Right renal pelvis (tissue), 4 donors: ENCODE measurements around the gene DPH5. TPM values are rescaled to one million over a fixed set of nuclear protein-coding genes. Genes with fewer than 3 reads are reported as not detected.
"Not testable (repeated sequence)": the region's sequence is repeated elsewhere in the genome, so short reads cannot be mapped to it uniquely, and the experiment has no call there.

Experiments
- DNase-seq, 4 donors: peaks; one replicate each; pipeline ENCODE4 v3.0.0-alpha.2; 2013; ENCODE audit warnings: low read depth in 4 of 4, low spot score in 3 of 4, missing footprints in 1 of 4
- polyA plus RNA-seq, 4 donors: library from polyadenylated mRNA; unstranded; fragments of 120-200 nt; gene quantifications; one replicate each; pipeline ENCODE4 v1.2.1, GENCODE V29; 2013; ENCODE audit not compliant: insufficient read length in 4 of 4

Gene DPH5
- polyA plus RNA-seq, 4 donors, result 57.0 to 62.4 (median 60.2) TPM

DNA sequence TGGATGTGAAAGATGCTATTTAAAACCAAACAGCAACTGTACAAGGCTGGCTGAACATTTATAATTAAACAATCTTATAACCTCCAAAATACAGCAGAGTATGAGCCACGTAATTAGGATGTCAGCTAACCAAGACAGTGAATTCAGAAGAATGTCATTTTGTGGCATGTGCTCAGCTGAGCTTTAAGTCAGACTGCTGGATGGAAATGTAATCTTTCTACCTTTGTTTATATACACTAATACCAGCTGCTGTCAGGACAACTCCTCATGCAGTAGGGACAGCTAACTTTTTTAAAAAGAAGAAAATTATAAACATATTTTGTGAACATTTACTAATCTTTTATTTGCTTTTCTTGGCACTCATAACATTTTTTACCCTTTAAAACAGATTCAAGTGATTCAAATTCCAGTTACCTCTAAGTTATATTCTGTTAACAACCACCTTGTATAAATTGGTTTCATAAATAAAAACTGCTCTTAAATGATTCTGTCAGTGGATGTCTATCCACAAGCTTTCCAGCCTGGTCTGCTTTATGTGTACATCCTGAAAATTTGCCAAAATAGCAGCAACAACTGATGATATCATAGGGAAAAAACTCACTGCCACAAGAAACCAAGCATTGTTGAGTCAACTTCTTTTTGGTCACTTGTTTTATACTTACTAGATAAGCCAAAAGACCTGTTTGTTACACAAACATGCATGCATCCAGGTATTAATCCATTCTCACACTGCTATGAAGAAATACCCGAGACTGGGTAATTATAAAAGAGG, 36.1 kb downstream of the DPH5 start:
- no peak for DNase-seq

- DNase-seq, result no peak
Observed at GRCh38 chr1:100988121-100988520, 37.5 kb downstream of the DPH5 start.

DNA sequence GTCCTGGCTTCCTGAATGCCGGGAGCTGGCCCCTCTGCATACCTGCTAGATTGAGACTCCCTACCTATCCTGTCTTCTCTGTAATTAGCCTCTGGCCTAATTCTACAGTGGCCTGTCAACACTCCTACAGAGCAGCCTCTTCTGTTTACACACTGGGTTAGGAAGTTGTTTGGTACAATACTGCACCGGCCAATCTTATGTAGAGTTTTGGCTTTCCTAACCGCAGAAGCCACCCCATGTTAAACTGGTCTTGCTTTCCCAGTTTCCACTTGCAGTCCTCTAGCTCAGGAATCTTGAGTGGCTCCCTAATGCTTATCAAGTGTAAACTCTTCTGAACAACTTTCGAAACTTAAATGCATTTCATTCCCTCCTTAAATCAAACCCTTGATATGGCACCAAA, 42.8 kb downstream of the DPH5 start:
- DNase-seq, result no peak

GRCh38 chr1:100979631-100980030, 46.0 kb downstream of the DPH5 start:
- DNase-seq, result no peak

- DNase-seq, result no peak
Observed at GRCh38 chr1:100976936-100977335, 48.6 kb downstream of the DPH5 start.

GRCh38 chr1:100972185-100972584, 53.4 kb downstream of the DPH5 start:
- no peak for DNase-seq

DNA sequence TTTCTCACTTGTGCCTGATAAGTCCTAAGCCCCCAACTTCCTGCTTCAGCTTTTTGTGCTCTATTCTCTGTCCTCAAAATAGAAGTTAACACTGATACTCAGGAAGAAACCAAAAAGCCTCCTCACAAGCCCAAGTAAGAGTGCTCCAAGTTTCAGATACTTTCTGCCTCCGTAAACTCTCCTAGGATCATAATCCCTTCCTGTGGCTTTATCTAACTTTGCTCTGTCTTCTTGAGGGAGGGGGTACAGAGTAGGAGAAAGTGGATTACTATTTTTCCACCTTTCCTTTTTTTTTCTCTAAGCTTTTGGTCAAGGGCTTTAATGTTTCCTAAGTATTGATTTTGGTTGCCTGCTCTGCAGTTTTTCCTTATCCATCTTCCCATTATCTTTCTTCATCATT, 54.6 kb downstream of the DPH5 start:
- no peak for DNase-seq

DNA sequence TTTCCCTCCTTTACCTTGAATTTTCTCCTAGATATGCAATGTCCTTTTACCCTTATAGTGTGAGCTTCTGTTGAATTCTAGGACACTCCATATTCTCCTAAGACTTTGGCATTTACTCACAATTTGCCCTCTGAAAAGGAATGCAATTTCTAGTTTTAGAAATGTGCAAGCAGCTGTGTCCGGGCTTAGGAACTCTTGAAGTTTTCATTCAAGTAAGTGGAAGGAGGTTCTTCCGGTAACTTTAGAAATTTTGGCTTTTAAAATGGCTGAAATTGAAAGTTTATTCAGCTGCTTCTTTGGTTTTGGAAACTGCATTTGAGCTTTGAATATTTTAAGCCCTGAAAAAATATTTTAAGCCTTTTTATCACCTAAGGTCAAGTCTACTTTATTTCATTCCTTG, 56.3 kb downstream of the DPH5 start:
- no peak for DNase-seq

- no peak for DNase-seq
Observed at GRCh38 chr1:100968621-100969020, 57.0 kb downstream of the DPH5 start.

DNA sequence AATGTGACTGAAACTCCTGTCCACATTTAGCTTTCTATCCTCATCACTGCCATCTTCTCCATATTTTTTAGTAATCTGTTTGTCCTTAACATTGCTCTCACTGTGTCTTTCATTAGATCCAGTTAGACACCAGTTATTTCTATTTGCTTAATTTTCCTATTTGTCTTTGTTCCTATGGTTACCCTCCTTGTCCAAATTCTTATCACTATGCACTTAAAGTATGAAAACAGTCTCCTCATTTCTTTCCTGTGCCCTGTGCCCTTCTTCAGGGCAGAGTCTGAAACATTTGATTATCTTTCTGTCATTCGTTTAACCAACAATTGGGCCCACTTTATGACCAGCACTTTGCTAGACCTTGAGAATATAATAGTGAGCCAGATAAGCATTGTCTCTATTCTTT, 65.5 kb downstream of the DPH5 start:
- no peak for DNase-seq

- no peak for DNase-seq
Observed at GRCh38 chr1:100959502-100960060, 66.0 kb downstream of the DPH5 start.

GRCh38 chr1:100955322-100955721, 70.3 kb downstream of the DPH5 start:
- no peak for DNase-seq

DNA sequence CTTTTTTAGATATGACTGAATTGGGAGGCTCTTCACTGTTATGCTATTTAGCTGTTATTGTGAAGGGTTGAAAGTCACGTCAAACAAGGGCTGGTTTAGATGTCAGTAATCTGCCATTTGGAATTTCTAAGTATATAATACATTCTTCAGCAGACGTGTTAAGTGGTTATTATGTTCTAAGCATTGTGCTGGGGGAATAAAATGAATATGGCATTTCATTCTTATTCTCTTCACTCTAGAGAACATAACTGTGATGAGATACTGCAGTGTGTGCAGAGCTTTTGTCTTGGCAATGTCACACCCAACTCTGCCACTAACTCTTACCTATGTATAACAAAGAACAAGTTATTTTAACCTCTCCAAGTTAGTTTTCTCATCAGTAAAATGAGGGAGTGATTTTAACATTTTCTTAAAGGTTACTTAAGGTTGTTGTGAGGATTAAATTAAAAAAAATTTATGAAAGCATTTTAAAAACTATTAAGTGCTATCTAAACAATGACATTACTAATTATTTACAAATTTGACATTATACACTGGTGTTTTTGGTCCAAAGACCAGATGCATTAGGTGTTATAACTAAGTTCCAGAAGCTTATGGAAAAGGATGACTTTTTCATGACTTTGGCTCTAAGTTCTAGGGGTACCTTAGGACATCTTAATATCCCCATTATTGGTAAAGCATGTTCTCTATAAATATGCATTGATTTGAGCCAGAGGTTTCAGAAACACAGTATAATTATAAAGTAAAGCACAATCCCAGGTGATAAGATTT, 71.4 kb downstream of the DPH5 start:
- DNase-seq, result no peak

GRCh38 chr1:100952970-100953369, 72.6 kb downstream of the DPH5 start:
- DNase-seq, result not testable (repeated sequence)

GRCh38 chr1:100952104-100952745, 73.4 kb downstream of the DPH5 start:
- DNase-seq, result no peak

DNA sequence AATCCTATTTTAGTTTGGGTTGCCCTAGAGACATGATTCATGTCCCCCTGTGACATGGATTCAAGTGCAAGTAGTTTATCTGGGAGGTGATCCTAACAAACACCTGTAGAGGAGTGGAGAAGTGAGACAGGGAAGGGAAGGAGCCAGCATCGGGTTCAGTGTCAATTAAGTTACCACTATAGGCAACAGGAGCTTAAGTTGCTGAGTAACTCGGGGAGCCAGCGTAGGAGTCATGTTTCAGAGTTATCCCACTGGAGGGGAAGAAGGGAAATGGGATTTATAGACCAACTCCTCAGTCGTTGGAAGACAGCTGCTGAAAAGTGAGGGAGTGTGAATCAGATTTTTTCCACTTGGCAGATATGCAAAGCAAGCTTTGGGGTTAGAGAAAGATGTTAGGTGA, 74.8 kb downstream of the DPH5 start:
- peak; percentile 18 to 47 (median 36) for DNase-seq

- DNase-seq, result no peak
Observed at GRCh38 chr1:100950337-100950736, 75.2 kb downstream of the DPH5 start.

DNA sequence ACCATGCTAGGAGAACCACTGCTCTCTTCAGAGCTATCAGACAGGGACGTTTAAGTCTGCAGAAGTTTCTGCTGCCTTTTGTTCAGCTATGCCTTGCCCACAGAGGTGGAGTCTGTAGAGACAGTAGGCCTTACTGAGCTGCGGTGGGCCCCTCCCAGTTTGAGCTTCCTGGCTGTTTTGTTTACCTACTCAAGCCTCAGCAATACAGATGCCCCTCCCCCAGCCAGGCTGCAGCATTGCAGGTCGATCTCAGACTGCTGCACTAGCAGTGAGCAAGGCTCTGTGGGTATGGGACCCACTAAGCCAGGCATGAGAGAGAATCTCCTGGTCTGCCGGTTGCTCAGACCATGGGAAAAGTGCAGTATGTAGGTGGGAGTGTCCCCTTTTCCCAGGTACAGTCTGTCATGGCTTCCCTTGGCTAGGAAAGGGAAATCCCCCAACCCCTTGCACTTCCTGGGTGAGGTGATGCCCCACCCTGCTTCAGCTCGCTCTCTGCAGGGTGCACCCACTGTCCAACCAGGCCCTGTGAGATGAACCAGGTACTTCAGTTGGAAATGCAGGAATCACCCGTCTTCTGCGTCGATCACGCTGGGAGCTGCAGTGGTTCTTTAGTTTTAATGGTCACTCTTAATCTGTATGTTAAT, 75.9 kb downstream of the DPH5 start:
- DNase-seq, result not testable (repeated sequence)

DNA sequence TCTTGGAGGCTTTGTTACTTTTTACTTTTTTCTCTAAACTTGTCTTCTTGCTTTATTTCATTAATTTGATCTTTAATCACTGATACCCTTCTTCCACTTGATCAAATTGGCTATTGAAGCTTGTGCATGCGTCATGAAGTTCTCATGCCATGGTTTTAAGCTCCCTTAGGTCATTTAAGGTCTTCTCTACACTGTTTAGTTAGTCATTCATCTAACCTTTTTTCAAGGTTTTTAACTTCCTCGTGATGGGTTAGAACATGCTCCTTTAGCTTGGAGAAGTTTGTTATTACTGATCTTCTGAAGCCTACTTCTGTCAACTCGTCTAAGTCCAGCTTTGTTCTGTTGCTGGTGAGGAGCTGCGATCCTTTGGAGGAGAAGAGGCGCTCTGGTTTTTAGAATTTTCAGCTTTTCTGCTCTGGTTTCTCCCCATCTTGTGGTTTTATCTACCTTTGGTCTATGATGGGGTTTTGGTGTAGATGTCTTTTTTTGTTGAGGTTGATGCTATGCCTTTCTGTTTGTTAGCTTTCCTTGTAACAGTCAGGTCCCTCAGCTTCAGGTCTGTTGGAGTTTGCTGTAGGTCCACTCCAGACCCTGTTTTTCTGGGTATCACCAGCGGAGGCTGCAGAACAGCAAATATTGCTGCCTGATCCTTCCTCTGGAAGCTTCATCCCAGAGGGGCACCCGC, 76.7 kb downstream of the DPH5 start:
- not testable (repeated sequence) for DNase-seq

- not testable (repeated sequence) for DNase-seq
Observed at GRCh38 chr1:100947816-100948215, 77.8 kb downstream of the DPH5 start.
